Measurements from ENCODE around the gene CRHR1. TPM values are rescaled to one million over a fixed set of nuclear protein-coding genes. Genes with fewer than 3 reads are reported as not detected.

The CRHR1 gene
- polyA plus RNA-seq, 1 of the 3 experiments (the other 2 are of a cell fraction), result 0.13 TPM

DNA sequence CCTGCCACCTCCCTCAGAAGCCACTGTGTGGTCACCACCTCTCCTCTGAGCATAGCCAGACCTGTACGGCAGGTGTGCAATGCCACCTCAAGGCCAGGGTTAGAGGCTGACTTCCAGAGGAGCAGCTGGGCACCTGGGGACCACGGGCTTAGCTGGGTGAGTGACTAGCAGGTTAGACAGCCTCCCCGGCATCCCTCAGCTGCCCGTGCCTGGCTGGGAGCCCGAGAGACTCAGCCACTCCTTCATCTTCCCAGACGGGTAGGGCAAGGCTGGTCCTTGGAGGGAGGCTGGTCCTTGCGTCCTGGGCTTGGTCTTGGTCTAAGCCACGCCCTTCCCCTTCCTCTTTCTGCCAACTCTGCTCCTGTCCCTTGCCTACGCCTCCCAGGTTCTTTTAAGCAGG is 7.8 kb downstream of the CRHR1 start:
- peaks cover 51% of the 10 kb centered on the region for H3K27me3 ChIP-seq (ENCODE audit: insufficient read depth)
- no peak for DNase-seq
- no peaks in the 10 kb centered on the region for H3K9me3 ChIP-seq
- H2AFZ ChIP-seq (ENCODE audit: low read depth), result no peak overlapping the region
- no peaks in the 10 kb centered on the region for H3F3A ChIP-seq (replicated peaks; ENCODE audit: insufficient read depth)
- no peak overlapping the region for H3K9ac ChIP-seq
- peaks cover 0 to 7% of the 10 kb centered on the region in 2 experiments; a peak in 1 of 4 replicates for H3K4me1 ChIP-seq (ENCODE audit: control insufficient read depth in 1 of 2, insufficient read depth in 2 of 2, low read depth in 1 of 2, low read length in 1 of 2)
- POLR2A ChIA-PET, result interaction anchor here (0.7 to 0.9 kb wide), 2 partner anchors 10 to 39 kb away, joined by 3 to 4 read pairs; no protein-coding TSS in a partner anchor
- no peaks in the 10 kb centered on the region for H3K36me3 ChIP-seq (replicated peaks in 1 of 2; ENCODE audit: control insufficient read depth in 1 of 2, insufficient read depth in 2 of 2, low read length in 1 of 2)
- TF ChIP-seq GABPA (IDR thresholded peaks at IDR 0.05; ENCODE audit: low read depth) (no peak), MEF2A (IDR thresholded peaks at IDR 0.05; ENCODE audit: borderline replicate concordance, low read depth) (no peak), TCF12 (IDR thresholded peaks at IDR 0.05) (no peak), POLR2AphosphoS5 (IDR thresholded peaks at IDR 0.05; ENCODE audit: low read depth, low read length) (no peak)
- TF ChIP-seq, protein P1, sequence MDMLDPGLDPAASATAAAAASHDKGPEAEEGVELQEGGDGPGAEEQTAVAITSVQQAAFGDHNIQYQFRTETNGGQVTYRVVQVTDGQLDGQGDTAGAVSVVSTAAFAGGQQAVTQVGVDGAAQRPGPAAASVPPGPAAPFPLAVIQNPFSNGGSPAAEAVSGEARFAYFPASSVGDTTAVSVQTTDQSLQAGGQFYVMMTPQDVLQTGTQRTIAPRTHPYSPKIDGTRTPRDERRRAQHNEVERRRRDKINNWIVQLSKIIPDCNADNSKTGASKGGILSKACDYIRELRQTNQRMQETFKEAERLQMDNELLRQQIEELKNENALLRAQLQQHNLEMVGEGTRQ (IDR thresholded peaks at IDR 0.05; ENCODE audit: borderline replicate concordance, low read depth, low read length), result no peak
- TF ChIP-seq, protein P2, sequence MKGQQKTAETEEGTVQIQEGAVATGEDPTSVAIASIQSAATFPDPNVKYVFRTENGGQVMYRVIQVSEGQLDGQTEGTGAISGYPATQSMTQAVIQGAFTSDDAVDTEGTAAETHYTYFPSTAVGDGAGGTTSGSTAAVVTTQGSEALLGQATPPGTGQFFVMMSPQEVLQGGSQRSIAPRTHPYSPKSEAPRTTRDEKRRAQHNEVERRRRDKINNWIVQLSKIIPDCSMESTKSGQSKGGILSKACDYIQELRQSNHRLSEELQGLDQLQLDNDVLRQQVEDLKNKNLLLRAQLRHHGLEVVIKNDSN (IDR thresholded peaks at IDR 0.05; ENCODE audit: borderline replicate concordance, low read depth), result no peak
- no peaks in the 10 kb centered on the region for H4K20me1 ChIP-seq (ENCODE audit: insufficient read depth)
- H3K27ac ChIP-seq (ENCODE audit: low read depth in 2 of 2, low read length in 1 of 2), result no peak overlapping the region
- H3K9me2 ChIP-seq, result no peaks in the 10 kb centered on the region
- H3K79me2 ChIP-seq (ENCODE audit: insufficient read depth), result no peaks in the 10 kb centered on the region
- H3K4me3 ChIP-seq (ENCODE audit: low read depth in 2 of 2, low read length in 1 of 2), result no peak overlapping the region
- CTCF ChIA-PET, result interaction anchor here (0.7 to 3.1 kb wide), 8 partner anchors 9 to 152 kb away, joined by 3 to 18 read pairs (median 4); partner anchors contain the start of gene CRHR1
- no peak overlapping the region for H3K4me2 ChIP-seq
- WGBS (ENCODE audit: low lambda C conversion rate), result 57% methylated on average over 9 of the region's 9 CpGs

DNA sequence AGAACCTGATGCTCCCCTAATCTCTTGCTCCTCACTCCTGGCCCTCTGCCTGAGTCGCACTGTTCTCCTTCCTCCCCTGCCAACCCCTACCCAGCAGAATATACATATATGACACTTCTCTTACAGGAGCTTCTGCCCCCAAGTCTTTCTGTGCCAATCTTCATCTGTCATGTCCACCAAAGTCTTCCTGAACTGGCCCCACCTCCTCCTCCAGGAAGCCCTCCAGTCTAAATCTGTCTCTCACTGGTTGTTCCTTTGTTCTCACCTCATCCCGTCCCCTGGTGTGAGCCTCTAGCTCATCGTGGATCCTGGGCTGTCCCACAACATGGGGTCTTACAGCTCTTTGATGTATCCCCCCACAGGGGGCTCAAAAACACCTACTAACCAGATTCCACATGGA is 8.3 kb downstream of the CRHR1 start:
- 45% methylated on average over 3 of the region's 3 CpGs for WGBS (ENCODE audit: low lambda C conversion rate)
- Histone ChIP-seq H3K9me3 (no peaks in the 10 kb centered on the region), H3K27ac (ENCODE audit: low read depth in 2 of 2, low read length in 1 of 2) (no peak overlapping the region), H3K4me1 (ENCODE audit: control insufficient read depth in 1 of 2, insufficient read depth in 2 of 2, low read depth in 1 of 2, low read length in 1 of 2) (peaks cover 0 to 4% of the 10 kb centered on the region in 2 experiments; a peak in 1 of 4 replicates), H3K4me3 (ENCODE audit: low read depth in 2 of 2, low read length in 1 of 2) (no peak overlapping the region), H3K9ac (no peak overlapping the region), H3K9me2 (no peaks in the 10 kb centered on the region), H3F3A (replicated peaks; ENCODE audit: insufficient read depth) (no peaks in the 10 kb centered on the region), H2AFZ (ENCODE audit: low read depth) (no peak overlapping the region), H3K36me3 (replicated peaks in 1 of 2; ENCODE audit: control insufficient read depth in 1 of 2, insufficient read depth in 2 of 2, low read length in 1 of 2) (no peaks in the 10 kb centered on the region), H3K27me3 (ENCODE audit: insufficient read depth) (peaks cover 49% of the 10 kb centered on the region), H4K20me1 (ENCODE audit: insufficient read depth) (no peaks in the 10 kb centered on the region), H3K4me2 (no peak overlapping the region), H3K79me2 (ENCODE audit: insufficient read depth) (no peaks in the 10 kb centered on the region)
- POLR2A ChIA-PET, result interaction anchor here (0.9 kb wide), 1 partner anchor 11 kb away, joined by 3 read pairs; no protein-coding TSS in a partner anchor
- TF ChIP-seq NFIC (IDR thresholded peaks at IDR 0.05; ENCODE audit: borderline replicate concordance) (no peak), CHD2 (IDR thresholded peaks at IDR 0.05; ENCODE audit: low read length, partially characterized antibody) (no peak), SIN3A (IDR thresholded peaks at IDR 0.05; ENCODE audit: borderline replicate concordance, low read depth, low read length) (no peak), NRF1 (IDR thresholded peaks at IDR 0.05; ENCODE audit: low read depth, low read length) (no peak), JUND (IDR thresholded peaks at IDR 0.05) (no peak), ELF1 (IDR thresholded peaks at IDR 0.05) (no peak), TAF1 (IDR thresholded peaks at IDR 0.05; ENCODE audit: borderline replicate concordance, low read depth, low read length) (no peak), EZH2phosphoT487 (IDR thresholded peaks at IDR 0.05; ENCODE audit: borderline replicate concordance, low read depth) (no peak), EP300 (IDR thresholded peaks at IDR 0.05; ENCODE audit: borderline replicate concordance in 1 of 2, low read depth in 1 of 2, low read length in 1 of 2) (no peak), SMC3 (IDR thresholded peaks at IDR 0.05; ENCODE audit: low read depth, low read length) (no peak), RCOR1 (IDR thresholded peaks at IDR 0.05; ENCODE audit: low read length) (no peak)
- TF ChIP-seq, protein P3, sequence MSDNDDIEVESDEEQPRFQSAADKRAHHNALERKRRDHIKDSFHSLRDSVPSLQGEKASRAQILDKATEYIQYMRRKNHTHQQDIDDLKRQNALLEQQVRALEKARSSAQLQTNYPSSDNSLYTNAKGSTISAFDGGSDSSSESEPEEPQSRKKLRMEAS (IDR thresholded peaks at IDR 0.05; ENCODE audit: low read depth), result no peak
- CTCF ChIA-PET, result interaction anchor here (0.7 to 3.1 kb wide), 8 partner anchors 9 to 152 kb away, joined by 3 to 18 read pairs (median 4); partner anchors contain the start of gene CRHR1
- DNase-seq, result no peak

Measured in SK-N-SH (cell line).